CD8-positive, alpha-beta memory T cell (primary cell): Measurements from ENCODE around the gene TXNDC12. TPM values are rescaled to one million over a fixed set of nuclear protein-coding genes. Genes with fewer than 3 reads are reported as not detected.
A peak's percentile ranks its signal among the peaks of the same experiment; 100 is the strongest.
"Not testable (repeated sequence)": the region's sequence is repeated elsewhere in the genome, so short reads cannot be mapped to it uniquely, and the experiment has no call there.

ENCODE experiments used
- CTCF ChIA-PET: fragments of 350-600 bp; sonication (Branson Sonifier 250); formaldehyde crosslinking; loops from one replicate; lab custom pipeline; 2021; ENCODE audit warnings: antibody characterized with exemption; lab: Charles Lee
- POLR2A ChIA-PET: fragments of 350-600 bp; sonication (Branson Sonifier 250); formaldehyde crosslinking; loops from one replicate; lab custom pipeline; 2021; ENCODE audit warnings: antibody characterized with exemption; lab: Charles Lee
- DNase-seq, 5 donors: peaks; one replicate each; pipeline versions ENCODE4 v3.0.0 to v3.0.0-alpha.2; 2020 to 2022; ENCODE audit warnings: mixed read lengths in 1 of 5
- H3K27ac ChIP-seq: one replicate; pipeline ENCODE4 v1.7.0; 2013; ENCODE audit warnings: low read depth, mild to moderate bottlenecking, low read length, moderate library complexity
- H3K27me3 ChIP-seq: 2 replicates; pipeline ENCODE4 v1.7.0; 2013; ENCODE audit warnings: low read length, mild to moderate bottlenecking; ENCODE audit not compliant: insufficient read depth, poor library complexity, severe bottlenecking
- H3K36me3 ChIP-seq: 2 replicates; pipeline ENCODE4 v1.7.0; 2013; ENCODE audit warnings: mild to moderate bottlenecking, low read length, moderate library complexity; ENCODE audit not compliant: insufficient read depth
- H3K4me1 ChIP-seq: 2 replicates; pipeline ENCODE4 v1.7.0; 2013; ENCODE audit warnings: mild to moderate bottlenecking, low read length, moderate library complexity; ENCODE audit not compliant: insufficient read depth
- H3K4me3 ChIP-seq: 2 replicates; pipeline ENCODE4 v1.7.0; 2013; ENCODE audit warnings: mild to moderate bottlenecking, low read length
- H3K9me3 ChIP-seq: 2 replicates; pipeline ENCODE4 v1.7.0; 2013; ENCODE audit warnings: mild to moderate bottlenecking, low read length
- H3K27ac Mint-ChIP-seq, 8 donors: one replicate each; pipeline ENCODE4 v1.8.0; 2020 to 2021; ENCODE audit warnings: mixed read lengths in 8 of 8, mild to moderate bottlenecking in 6 of 8, inconsistent platforms in 3 of 8, moderate library complexity in 3 of 8
- H3K27me3 Mint-ChIP-seq, 2 donors: one replicate each; pipeline ENCODE4 v1.8.0; 2020 to 2021; ENCODE audit warnings: mixed read lengths in 2 of 2, mild to moderate bottlenecking in 1 of 2, moderate library complexity in 1 of 2
- H3K36me3 Mint-ChIP-seq, 3 donors: one replicate each; pipeline ENCODE4 v1.8.0; 2020 to 2021; ENCODE audit warnings: mixed read lengths in 3 of 3, inconsistent platforms in 1 of 3, mild to moderate bottlenecking in 1 of 3
- H3K4me1 Mint-ChIP-seq, 3 donors: one replicate each; pipeline ENCODE4 v1.8.0; 2020 to 2021; ENCODE audit warnings: mixed read lengths in 3 of 3, inconsistent platforms in 1 of 3, mild to moderate bottlenecking in 1 of 3
- H3K4me3 Mint-ChIP-seq, 7 donors: one replicate each; pipeline ENCODE4 v1.8.0; 2020 to 2021; ENCODE audit warnings: mixed read lengths in 7 of 7, mild to moderate bottlenecking in 6 of 7, moderate library complexity in 4 of 7, inconsistent platforms in 2 of 7
- H3K9me3 Mint-ChIP-seq, 5 donors: one replicate each; pipeline ENCODE4 v1.8.0; 2020 to 2022; ENCODE audit warnings: mixed read lengths in 5 of 5, mild to moderate bottlenecking in 3 of 5, moderate library complexity in 2 of 5, inconsistent platforms in 1 of 5
- polyA plus RNA-seq: library from polyadenylated mRNA; unstranded; fragments of 300-500 nt; fragmentation: Illumina TruSeq; gene quantifications from one replicate; pipeline ENCODE4 v1.2.3, GENCODE V29; 2021
- total RNA-seq, 2 experiments: library from RNA; stranded (reverse); gene quantifications; one replicate each; pipeline ENCODE4 v1.2.3, GENCODE V29; 2021

The TXNDC12 gene
- total RNA-seq (10 to 100 TPM; 29.9 to 34.7 TPM), polyA plus RNA-seq (86.5 TPM)

GRCh38 chr1:52055066-52055865 lies at the start of gene TXNDC12:
TXNDC12 (minus strand) TSS chr1:52055191; CDS start chr1:52055096, 95 bp downstream.
- H3K36me3 Mint-ChIP-seq: peaks cover 0 to 52% (median 1%) of the 10 kb centered on the region in 3 donors
- no peaks in the 10 kb centered on the region for H3K9me3 Mint-ChIP-seq
- H3K4me3 Mint-ChIP-seq: peak within 1 kb of the TSS; percentile 94 to 100 (median 98)
- peaks cover 56 to 74% (median 67%) of the 10 kb centered on the region in 3 donors for H3K4me1 Mint-ChIP-seq
- H3K27me3 Mint-ChIP-seq: no peaks in the 10 kb centered on the region
- no peaks in the 10 kb centered on the region for H3K36me3 ChIP-seq
- no peaks in the 10 kb centered on the region for H3K9me3 ChIP-seq
- CTCF ChIA-PET: interaction anchor here (0.6 to 0.8 kb wide), 2 partner anchors 22 to 215 kb away, joined by 3 read pairs; partner anchors contain the start of gene KTI12
- H3K27ac Mint-ChIP-seq: peak within 1 kb of the TSS; percentile 89 to 100 (median 95)
- peak; percentile 48 to 69 (median 63) for DNase-seq
- peak within 1 kb of the TSS; percentile 97 for H3K4me3 ChIP-seq
- POLR2A ChIA-PET: interaction anchor here (1.0 to 3.7 kb wide), 2 partner anchors 22 to 498 kb away, joined by 4 to 23 read pairs; partner anchors contain the start of genes KTI12 and TUT4
- peak within 1 kb of the TSS; percentile 87 for H3K27ac ChIP-seq
- H3K4me1 ChIP-seq: peaks cover 34% of the 10 kb centered on the region
- no peaks in the 10 kb centered on the region for H3K27me3 ChIP-seq

GRCh38 chr1:52102336-52103013 lies 47.5 kb upstream of the TXNDC12 start:
- Mint-ChIP-seq H3K9me3 (no peaks in the 10 kb centered on the region), H3K27ac (no peak overlapping the region), H3K36me3 (peaks cover 0 to 2% (median 0%) of the 10 kb centered on the region in 3 donors), H3K4me1 (no peaks in the 10 kb centered on the region), H3K4me3 (no peak overlapping the region), H3K27me3 (no peaks in the 10 kb centered on the region)
- ChIA-PET CTCF (no interaction called here), POLR2A (no interaction called here)
- Histone ChIP-seq H3K27me3 (no peaks in the 10 kb centered on the region), H3K9me3 (no peaks in the 10 kb centered on the region), H3K4me1 (no peaks in the 10 kb centered on the region), H3K36me3 (no peaks in the 10 kb centered on the region), H3K4me3 (no peak overlapping the region), H3K27ac (no peak overlapping the region)
- no peak for DNase-seq

- Mint-ChIP-seq H3K36me3 (peaks cover 0 to 2% (median 0%) of the 10 kb centered on the region in 3 donors), H3K9me3 (no peaks in the 10 kb centered on the region), H3K27me3 (peaks cover 0 to 1% of the 10 kb centered on the region in 2 donors), H3K4me3 (no peak overlapping the region), H3K4me1 (no peaks in the 10 kb centered on the region), H3K27ac (no peak overlapping the region)
- no peaks in the 10 kb centered on the region for H3K9me3 ChIP-seq
- CTCF ChIA-PET: no interaction called here
- no peaks in the 10 kb centered on the region for H3K36me3 ChIP-seq
- H3K27me3 ChIP-seq: no peaks in the 10 kb centered on the region
- no peak for DNase-seq
- POLR2A ChIA-PET: no interaction called here
- no peaks in the 10 kb centered on the region for H3K4me1 ChIP-seq
- H3K4me3 ChIP-seq: no peak overlapping the region
- no peak overlapping the region for H3K27ac ChIP-seq
Observed at GRCh38 chr1:52098139-52098871, 43.3 kb upstream of the TXNDC12 start.

GRCh38 chr1:52096216-52096615 lies 41.2 kb upstream of the TXNDC12 start:
- Mint-ChIP-seq H3K36me3 (peaks cover 0 to 4% (median 3%) of the 10 kb centered on the region in 3 donors), H3K4me1 (no peaks in the 10 kb centered on the region), H3K27me3 (peaks cover 0 to 1% of the 10 kb centered on the region in 2 donors), H3K4me3 (peak overlapping the region in 1 of 7 donors; percentile 13), H3K9me3 (no peaks in the 10 kb centered on the region), H3K27ac (no peak overlapping the region)
- no peak for DNase-seq
- H3K27me3 ChIP-seq: no peaks in the 10 kb centered on the region
- no peak overlapping the region for H3K27ac ChIP-seq
- no peaks in the 10 kb centered on the region for H3K9me3 ChIP-seq
- H3K36me3 ChIP-seq: no peaks in the 10 kb centered on the region
- no peak overlapping the region for H3K4me3 ChIP-seq
- ChIA-PET POLR2A (no interaction called here), CTCF (no interaction called here)
- H3K4me1 ChIP-seq: no peaks in the 10 kb centered on the region

GRCh38 chr1:52094300-52094699 lies 39.3 kb upstream of the TXNDC12 start:
- H3K4me1 Mint-ChIP-seq, H3K4me1 ChIP-seq, H3K4me3 ChIP-seq, H3K9me3 Mint-ChIP-seq, H3K9me3 ChIP-seq, CTCF ChIA-PET, H3K36me3 ChIP-seq, H3K27me3 Mint-ChIP-seq, DNase-seq, H3K4me3 Mint-ChIP-seq, H3K27ac ChIP-seq, H3K27me3 ChIP-seq: not testable (repeated sequence)
- peaks cover 4 to 18% (median 8%) of the 10 kb centered on the region in 3 donors for H3K36me3 Mint-ChIP-seq
- POLR2A ChIA-PET: interaction anchor here (0.6 kb wide), 1 partner anchor 11 kb away, joined by 5 read pairs; no protein-coding TSS in a partner anchor
- H3K27ac Mint-ChIP-seq: peak overlapping the region in 1 of 8 donors; percentile 54

- POLR2A ChIA-PET, H3K4me1 ChIP-seq, H3K9me3 Mint-ChIP-seq, H3K27ac Mint-ChIP-seq, CTCF ChIA-PET, H3K9me3 ChIP-seq, H3K4me3 Mint-ChIP-seq, H3K4me3 ChIP-seq, H3K27me3 Mint-ChIP-seq, H3K4me1 Mint-ChIP-seq, H3K27ac ChIP-seq, DNase-seq, H3K27me3 ChIP-seq: not testable (repeated sequence)
- peaks cover 13% of the 10 kb centered on the region for H3K36me3 ChIP-seq
- peaks cover 4 to 52% (median 25%) of the 10 kb centered on the region in 3 donors for H3K36me3 Mint-ChIP-seq
Observed at GRCh38 chr1:52087892-52088291, 32.9 kb upstream of the TXNDC12 start.

GRCh38 chr1:52080014-52080415 lies 25.0 kb upstream of the TXNDC12 start:
- Histone ChIP-seq H3K27ac (no peak overlapping the region), H3K36me3 (peaks cover 3% of the 10 kb centered on the region), H3K27me3 (no peaks in the 10 kb centered on the region), H3K4me1 (no peaks in the 10 kb centered on the region), H3K9me3 (no peaks in the 10 kb centered on the region), H3K4me3 (no peak overlapping the region)
- Mint-ChIP-seq H3K27me3 (no peaks in the 10 kb centered on the region), H3K27ac (no peak overlapping the region), H3K36me3 (peaks cover 0 to 40% (median 8%) of the 10 kb centered on the region in 3 donors), H3K9me3 (no peaks in the 10 kb centered on the region), H3K4me3 (no peak overlapping the region), H3K4me1 (peaks cover 4 to 22% (median 14%) of the 10 kb centered on the region in 3 donors)
- ChIA-PET POLR2A (interaction anchor here (0.7 kb wide), 1 partner anchor 735 kb away, joined by 13 read pairs; no protein-coding TSS in a partner anchor), CTCF (no interaction called here)
- no peak for DNase-seq
